Tibial artery (tissue), 4 donors: ENCODE measurements around the gene ATP8B4.

Experiments used
- DNase-seq, 2 donors: peaks; one replicate each; pipeline ENCODE4 v3.0.0-alpha.2; 2019
- H3K27ac ChIP-seq, 2 donors: fragments of 200-600 bp; sonication (generic) in 1 of 2; 1 replicate in 1 of 2; 2 replicates in 1 of 2; pipeline ENCODE4 v1.5.1; 2018 to 2019; ENCODE audit warnings: mild to moderate bottlenecking in 1 of 2
- H3K27me3 ChIP-seq, 2 donors: fragments of 200-600 bp; sonication (generic) in 1 of 2; one replicate each; pipeline versions ENCODE4 v1.5.1 to v1.6.0; 2016 to 2019
- H3K36me3 ChIP-seq, 3 donors: fragments of 200-600 bp; sonication (generic) in 2 of 3; one replicate each; pipeline ENCODE4 v1.5.1; 2016 to 2019; ENCODE audit warnings: mild to moderate bottlenecking in 2 of 3
- H3K4me1 ChIP-seq, 4 donors: fragments of 200-600 bp; sonication (generic) in 2 of 4; 1 replicate in 3 of 4; 2 replicates in 1 of 4; pipeline ENCODE4 v1.5.1; 2016 to 2019
- H3K4me3 ChIP-seq, 2 donors: fragments of 200-600 bp; sonication (generic) in 1 of 2; 1 replicate in 1 of 2; 2 replicates in 1 of 2; pipeline ENCODE4 v1.5.1; 2018 to 2019; ENCODE audit warnings: mild to moderate bottlenecking in 2 of 2
- H3K9me3 ChIP-seq, 3 donors: fragments of 200-600 bp; sonication (generic) in 1 of 3; one replicate each; pipeline ENCODE4 v1.5.1; 2016 to 2019
- intact Hi-C: fragments of 100-400 bp; cut with DNase I; formaldehyde crosslinking; loops from one replicate; pipeline ENCODE4 v1.15.0; 2023; ENCODE audit warnings: low total_unique reads
- TF ChIP-seq, protein P1 (sequence below), 2 experiments: fragments of 200-600 bp in 1 of 2; fragments of 450-650 bp in 1 of 2; IDR thresholded peaks; one replicate each; pipeline ENCODE4 v1.5.1; 2017 to 2019; ENCODE audit warnings: antibody characterized with exemption in 2 of 2, mild to moderate bottlenecking in 1 of 2, moderate library complexity in 1 of 2

Gene ATP8B4

DNA sequence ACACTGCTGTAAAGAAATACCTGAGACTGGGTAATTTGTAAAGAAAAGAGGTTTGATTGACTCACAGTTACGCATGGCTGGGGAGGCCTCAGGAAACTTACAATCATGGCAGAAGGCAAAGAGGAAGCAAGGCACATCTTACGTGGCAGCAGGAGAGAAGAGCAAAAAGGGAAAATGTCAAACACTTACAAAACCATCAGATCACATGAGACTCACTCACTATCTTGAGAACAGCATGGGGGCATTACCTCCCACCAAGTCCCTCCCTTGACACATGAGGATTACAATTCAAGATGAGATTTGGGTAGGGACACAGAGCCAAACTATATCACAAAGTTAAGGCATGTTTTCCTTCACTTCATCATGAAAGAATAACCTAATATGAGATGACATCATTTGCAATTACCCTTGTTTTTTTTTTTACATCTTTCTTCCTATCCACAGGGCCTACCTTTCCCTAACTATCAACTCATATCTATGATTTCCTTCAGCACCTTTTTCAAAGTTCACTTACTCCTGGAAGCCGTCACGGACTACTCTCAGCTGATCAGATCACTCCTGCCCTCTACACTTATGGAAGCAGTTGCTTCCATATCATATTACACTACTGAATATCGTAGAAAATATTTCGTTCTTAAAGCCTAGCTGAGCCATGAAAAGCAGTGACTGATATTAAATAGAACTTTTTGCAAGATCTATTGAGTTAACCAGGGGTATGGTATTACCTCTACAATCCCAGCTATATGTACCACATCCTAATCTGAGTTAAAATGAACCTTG, 25.5 kb upstream of the ATP8B4 start:
- Histone ChIP-seq H3K4me3 (no peak overlapping the region), H3K36me3 (no peaks in the 10 kb centered on the region), H3K4me1 (no peaks in the 10 kb centered on the region), H3K27ac (no peak overlapping the region), H3K9me3 (no peaks in the 10 kb centered on the region), H3K27me3 (no peaks in the 10 kb centered on the region)
- intact Hi-C loops: loop anchor here (5.0 to 10.0 kb wide), 2 partner anchors 912 to 1290 kb away; no protein-coding TSS in a partner anchor
- no peak for DNase-seq
- TF ChIP-seq, protein P1, sequence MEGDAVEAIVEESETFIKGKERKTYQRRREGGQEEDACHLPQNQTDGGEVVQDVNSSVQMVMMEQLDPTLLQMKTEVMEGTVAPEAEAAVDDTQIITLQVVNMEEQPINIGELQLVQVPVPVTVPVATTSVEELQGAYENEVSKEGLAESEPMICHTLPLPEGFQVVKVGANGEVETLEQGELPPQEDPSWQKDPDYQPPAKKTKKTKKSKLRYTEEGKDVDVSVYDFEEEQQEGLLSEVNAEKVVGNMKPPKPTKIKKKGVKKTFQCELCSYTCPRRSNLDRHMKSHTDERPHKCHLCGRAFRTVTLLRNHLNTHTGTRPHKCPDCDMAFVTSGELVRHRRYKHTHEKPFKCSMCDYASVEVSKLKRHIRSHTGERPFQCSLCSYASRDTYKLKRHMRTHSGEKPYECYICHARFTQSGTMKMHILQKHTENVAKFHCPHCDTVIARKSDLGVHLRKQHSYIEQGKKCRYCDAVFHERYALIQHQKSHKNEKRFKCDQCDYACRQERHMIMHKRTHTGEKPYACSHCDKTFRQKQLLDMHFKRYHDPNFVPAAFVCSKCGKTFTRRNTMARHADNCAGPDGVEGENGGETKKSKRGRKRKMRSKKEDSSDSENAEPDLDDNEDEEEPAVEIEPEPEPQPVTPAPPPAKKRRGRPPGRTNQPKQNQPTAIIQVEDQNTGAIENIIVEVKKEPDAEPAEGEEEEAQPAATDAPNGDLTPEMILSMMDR (IDR thresholded peaks at IDR 0.05): no peak

DNA sequence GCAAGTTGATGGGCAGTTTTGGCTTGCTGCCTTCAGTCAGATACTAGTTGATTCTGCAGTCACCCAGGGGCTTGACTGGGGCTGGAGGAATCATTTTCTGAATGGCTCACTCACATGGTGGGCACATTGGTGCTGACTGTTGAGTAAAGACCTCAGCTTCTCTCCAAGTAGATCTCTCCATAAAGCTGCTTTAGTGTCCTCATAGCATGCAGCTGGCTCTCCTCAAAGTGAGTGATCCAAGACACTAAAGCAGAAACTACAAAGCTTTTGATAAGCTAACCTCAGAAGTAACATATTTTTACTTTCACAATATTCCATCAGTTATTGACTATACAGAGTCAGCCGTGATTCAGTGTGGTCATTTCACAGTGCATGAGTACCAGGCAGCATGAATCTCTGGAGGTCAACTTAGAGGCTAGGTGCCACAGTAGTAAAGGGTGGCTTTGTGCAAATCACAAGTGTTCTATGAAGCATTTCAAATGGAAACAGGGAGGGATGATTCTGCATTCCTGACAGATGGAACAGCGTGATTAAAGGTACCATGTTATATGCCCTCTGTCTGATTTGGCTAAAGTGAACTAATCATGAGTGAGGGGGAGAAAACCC, 24.3 kb upstream of the ATP8B4 start:
- intact Hi-C loops: loop anchor here (10.0 kb wide), 1 partner anchor 1289 kb away; no protein-coding TSS in a partner anchor

DNA sequence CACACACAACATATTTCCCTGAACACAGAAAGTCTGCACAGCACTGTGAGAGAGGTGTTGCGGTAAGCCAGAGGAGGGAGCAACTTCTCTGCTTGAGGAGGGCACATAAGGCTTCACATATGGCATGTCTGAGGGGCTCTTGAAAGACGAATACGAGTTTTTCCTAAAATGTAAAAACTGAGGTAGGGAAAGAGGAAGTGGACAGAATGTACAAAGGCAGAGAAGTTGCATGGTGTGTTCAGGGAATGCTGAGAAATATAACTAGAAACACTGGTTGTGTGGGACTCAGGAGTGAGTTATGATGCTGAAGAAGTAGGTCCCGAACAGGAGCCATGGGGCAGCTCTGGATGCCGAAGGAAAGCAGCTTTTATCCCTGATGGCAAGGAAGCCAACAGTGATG, 22.8 kb upstream of the ATP8B4 start:
- no peaks in the 10 kb centered on the region for H3K36me3 ChIP-seq
- no peak overlapping the region for H3K27ac ChIP-seq
- no peaks in the 10 kb centered on the region for H3K4me1 ChIP-seq
- no peaks in the 10 kb centered on the region for H3K27me3 ChIP-seq
- DNase-seq: no peak
- TF ChIP-seq, protein P1 (IDR thresholded peaks at IDR 0.05): no peak
- H3K4me3 ChIP-seq: no peak overlapping the region
- intact Hi-C loops: loop anchor here (10.0 kb wide), 1 partner anchor 1287 kb away; no protein-coding TSS in a partner anchor
- no peaks in the 10 kb centered on the region for H3K9me3 ChIP-seq

More for the DNA sequence above, 24.3 kb upstream of the ATP8B4 start:
- Histone ChIP-seq H3K9me3 (no peaks in the 10 kb centered on the region), H3K4me3 (no peak overlapping the region), H3K4me1 (no peaks in the 10 kb centered on the region), H3K27ac (no peak overlapping the region), H3K36me3 (no peaks in the 10 kb centered on the region), H3K27me3 (no peaks in the 10 kb centered on the region)
- TF ChIP-seq, protein P1 (IDR thresholded peaks at IDR 0.05): no peak
- DNase-seq: no peak

DNA sequence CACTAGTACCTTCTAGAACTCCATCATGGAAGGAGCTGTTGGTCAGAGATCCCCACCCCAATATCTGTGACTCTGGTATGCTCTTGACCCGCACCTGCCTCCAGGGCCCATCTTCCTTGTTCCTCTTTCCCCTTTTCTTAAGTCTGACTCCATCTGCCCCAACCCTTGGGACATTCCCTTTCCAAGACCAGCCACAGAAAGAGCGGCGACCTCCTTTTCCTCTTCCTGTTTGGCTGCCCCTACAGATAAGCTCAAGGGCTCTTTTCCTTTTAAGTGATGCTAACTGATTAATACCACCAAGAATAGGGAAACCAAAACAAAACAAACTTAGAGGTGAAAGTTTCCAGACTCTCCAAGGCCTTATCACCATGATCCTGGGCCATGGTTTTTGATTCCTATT, 21.9 kb upstream of the ATP8B4 start:
- Histone ChIP-seq H3K36me3 (no peaks in the 10 kb centered on the region), H3K9me3 (no peaks in the 10 kb centered on the region), H3K4me3 (no peak overlapping the region), H3K4me1 (no peaks in the 10 kb centered on the region), H3K27ac (no peak overlapping the region), H3K27me3 (no peaks in the 10 kb centered on the region)
- no peak for DNase-seq
- TF ChIP-seq, protein P1 (IDR thresholded peaks at IDR 0.05): no peak
- intact Hi-C loops: loop anchor here (10.0 kb wide), 1 partner anchor 1286 kb away; no protein-coding TSS in a partner anchor

DNA sequence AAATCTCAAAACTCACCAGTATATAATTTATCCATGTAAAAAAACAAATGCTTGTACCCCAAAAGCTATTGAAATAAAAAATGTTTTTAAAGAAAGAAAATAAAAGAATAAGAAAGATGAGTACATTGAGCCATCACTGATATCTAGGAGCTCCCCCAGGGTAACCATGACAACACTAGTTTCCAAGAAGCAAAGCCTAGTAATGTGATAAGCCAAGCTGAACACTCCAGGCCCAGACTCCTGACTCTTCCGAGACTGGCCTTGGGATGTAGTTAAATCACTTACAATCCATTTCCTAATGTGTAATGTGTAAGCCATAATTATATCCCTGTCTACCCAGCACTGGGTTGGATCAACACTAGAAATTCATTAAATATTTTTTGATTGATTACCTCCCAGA, 21.1 kb upstream of the ATP8B4 start:
- Histone ChIP-seq H3K27ac (no peak overlapping the region), H3K4me3 (no peak overlapping the region), H3K9me3 (no peaks in the 10 kb centered on the region), H3K36me3 (no peaks in the 10 kb centered on the region), H3K27me3 (no peaks in the 10 kb centered on the region), H3K4me1 (no peaks in the 10 kb centered on the region)
- TF ChIP-seq, protein P1 (IDR thresholded peaks at IDR 0.05): no peak
- DNase-seq: no peak
- intact Hi-C loops: loop anchor here (10.0 kb wide), 1 partner anchor 1285 kb away; no protein-coding TSS in a partner anchor
